Measurements from ENCODE around the gene TSPAN9.
A peak's percentile ranks its signal among the peaks of the same experiment; 100 is the strongest.
"Not testable (repeated sequence)": the region's sequence is repeated elsewhere in the genome, so short reads cannot be mapped to it uniquely, and the experiment has no call there.

The TSPAN9 gene

DNA sequence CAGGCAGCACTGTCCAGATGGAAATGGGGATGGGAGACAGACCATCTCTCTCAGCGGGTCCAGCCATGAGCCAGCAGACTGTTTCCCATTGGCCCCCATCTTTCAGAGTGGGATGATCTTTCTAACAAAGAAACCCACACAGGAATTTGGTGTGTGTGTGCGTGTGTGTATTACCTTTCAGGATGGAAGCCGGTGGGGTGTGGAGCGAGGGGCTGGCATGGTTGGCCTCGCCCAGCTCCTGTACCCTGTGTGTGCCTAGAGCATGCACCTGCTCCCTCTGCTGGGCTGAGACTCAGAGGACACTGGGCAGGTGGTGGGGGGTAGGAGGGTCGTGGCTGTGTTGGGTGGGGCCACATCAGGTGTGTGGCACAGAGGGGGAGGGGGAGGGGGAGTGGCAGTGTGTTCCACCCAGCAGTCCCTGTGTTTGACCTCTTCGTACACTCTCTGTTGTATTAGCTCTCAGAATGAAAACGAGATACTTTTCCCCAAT is 33.0 kb upstream of the TSPAN9 start:
- no peak for DNase-seq

DNA sequence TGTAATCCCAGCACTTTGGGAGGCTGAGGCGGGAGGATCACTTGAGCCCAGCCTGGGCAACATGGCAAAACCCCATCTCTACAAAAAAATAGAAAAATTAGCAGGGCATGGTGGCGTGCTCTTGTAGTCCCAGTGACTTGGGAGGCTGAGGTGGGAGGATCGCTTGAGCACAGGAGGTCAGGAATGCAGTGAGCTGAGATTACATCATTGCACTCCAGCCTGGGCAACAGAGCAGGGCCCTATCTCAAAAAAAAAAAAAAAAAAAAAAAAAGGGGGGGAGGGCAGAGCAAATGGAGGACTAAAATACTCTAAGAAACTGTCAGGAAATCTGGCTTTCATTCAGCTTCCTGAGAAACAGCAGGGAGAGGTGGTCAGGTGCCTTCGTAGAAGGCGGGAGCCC is 31.7 kb upstream of the TSPAN9 start:
- no peak for DNase-seq

DNA sequence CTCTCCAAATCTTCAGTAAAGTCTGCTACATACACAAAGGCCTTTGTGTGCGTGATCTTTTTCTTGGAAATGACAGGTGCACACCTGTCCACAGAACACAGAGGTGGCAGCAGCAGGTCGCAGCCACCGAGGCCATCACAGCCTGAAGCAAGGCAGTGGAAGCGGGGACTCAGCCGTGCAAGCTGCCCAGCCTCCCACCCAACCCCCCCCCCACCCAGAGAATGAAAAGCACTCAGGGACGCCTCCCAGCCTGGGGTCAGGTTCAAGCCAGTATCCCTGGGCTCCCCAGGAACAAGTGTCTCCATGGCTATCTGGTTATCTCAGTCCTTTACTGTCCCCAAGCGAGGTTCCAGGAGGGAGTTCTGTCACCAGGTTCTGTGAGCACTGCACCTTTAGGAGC is 31.2 kb upstream of the TSPAN9 start:
- no peak for DNase-seq

DNA sequence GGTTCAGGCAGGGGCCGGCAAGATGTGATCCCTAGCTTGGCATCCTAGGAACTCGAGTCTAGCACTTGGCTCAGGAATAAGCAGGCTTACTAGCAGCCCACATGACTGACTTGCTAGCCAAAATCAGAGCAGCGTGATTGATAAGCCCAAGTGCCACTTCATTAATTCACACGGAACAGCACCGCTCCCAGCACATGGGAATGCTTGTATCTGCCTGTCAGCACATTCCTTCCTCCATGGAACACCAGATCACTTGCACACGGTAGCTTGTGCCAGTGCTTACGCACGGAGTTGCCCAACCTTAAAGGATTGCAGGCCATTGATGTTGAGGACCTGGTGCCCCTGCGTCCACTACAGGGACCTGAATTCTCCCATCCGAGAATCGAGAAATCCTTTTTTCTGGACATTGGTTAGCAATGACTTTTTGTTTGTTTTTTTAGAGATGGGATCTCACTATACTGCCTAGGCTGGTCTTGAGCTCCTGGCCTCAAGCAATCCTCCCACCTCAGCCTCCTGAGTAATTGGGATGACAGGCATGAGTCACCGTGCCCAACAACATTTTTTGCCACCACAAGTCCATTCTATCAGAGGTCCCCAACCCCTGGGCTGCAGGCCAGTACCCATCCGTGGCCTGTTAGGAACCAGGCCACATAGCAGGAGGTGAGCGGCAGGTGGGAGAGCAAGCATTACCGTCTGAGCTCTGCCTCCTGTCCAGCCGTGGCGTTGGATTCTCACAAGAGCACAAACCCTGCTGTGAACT is 30.6 kb upstream of the TSPAN9 start:
- DNase-seq: no peak

DNA sequence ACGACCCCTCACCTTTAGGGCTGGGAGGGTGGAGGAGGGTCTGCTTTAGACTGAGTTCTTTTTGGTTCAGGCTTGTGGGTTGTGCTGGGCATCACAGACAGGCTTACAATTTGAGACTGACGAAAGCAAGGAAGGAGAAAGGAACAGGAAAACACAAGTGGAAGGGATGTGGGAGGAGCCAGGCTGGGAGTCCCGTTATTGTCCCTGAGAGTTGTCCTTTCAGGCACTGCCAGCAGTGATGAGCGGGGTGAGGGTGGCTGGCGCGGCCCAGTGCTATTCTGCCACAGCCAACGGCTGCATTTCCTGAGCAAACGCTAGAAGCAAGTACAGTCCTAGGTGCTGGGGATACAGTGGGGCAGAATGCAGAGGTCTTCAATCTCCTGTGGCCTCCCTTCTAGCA is 29.2 kb upstream of the TSPAN9 start:
- DNase-seq: no peak

DNA sequence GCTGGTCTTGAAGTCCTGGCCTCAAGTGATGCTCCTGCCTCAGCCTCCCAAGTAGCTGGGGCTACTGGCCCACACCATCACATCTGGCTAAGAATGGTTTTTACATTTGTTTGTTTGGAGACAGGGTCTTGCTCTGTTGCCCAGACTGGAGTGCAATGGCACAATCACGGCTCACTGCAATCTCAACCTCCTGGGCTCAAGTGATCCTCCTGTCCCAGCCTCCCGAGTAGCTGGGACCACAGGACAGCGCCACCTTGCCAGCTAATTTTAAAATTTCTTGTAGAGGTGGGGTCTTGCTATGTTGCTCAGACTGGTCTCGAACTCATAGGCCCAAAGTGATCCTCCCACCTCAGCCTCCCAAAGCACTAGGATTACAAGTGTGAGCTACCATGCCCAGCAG is 28.6 kb upstream of the TSPAN9 start:
- DNase-seq: no peak

DNA sequence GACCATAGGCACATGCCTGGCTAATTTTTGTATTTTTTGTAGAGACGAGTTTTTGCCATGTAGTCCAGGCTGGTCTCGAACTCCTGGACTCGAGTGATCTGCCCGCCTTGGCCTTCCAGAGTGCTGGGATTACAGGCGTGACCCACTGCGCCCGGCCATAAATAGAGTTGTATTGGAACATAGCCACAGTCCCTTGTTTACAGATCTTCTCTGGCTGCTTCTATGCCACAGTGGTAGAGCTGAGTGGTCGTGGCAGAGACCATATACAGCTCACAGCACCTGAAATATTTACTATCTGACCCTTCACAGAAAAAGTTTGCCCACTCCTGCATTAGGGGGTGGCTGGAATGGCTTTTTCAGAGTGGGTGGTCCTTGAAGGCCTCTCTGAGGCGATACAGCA is 28.0 kb upstream of the TSPAN9 start:
- DNase-seq: no peak

DNA sequence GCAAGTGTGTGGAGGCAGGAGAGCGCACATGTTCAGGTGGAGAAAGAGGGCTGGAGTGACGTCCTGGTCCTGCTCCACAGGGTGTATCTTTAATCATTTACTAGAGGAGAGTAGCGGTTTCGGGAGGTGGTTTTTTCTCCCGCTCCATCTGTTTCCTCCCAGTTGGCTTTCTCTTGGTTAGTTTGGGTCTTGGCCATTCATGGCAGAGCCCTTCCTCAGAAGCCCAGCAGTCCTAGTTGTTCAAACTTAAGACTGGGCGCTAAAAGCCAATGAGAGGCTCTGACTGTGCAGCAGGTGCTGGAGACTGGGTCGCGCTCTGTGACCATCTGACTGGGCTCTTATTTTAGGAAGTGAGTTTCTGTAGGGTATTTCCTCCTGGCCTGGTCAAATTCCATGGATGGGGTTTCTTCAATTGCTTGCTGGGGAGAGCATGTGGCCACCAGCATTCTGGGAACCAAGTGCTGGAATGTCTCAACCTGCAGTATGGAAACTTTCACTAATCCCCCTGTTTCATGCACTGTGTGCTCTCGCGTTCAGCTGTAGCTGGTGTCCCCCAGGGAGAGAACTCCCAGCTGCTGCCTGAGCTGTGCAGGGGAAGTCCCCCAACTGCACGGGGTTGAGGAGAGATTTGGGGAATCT is 27.4 kb upstream of the TSPAN9 start:
- DNase-seq: no peak

DNA sequence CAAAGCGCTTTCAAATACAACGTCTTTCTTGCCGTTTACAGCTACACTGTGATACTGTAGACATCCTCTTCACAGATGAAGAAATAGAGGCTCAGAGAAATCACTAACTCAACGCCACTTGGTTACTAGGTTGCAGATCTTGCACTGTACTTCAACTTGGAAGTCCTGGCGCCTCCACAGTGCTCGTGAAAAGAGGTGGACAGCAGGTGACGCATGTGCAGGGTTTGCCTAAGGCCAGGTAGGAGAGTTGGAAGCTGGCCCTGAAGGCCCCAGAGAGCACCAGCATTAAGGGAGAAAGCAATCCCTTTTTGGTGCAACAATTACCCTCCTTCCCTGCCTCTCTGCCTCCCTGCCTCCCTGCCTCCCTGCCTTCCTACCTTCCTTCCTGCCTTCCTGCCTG is 22.8 kb upstream of the TSPAN9 start:
- DNase-seq: no peak

DNA sequence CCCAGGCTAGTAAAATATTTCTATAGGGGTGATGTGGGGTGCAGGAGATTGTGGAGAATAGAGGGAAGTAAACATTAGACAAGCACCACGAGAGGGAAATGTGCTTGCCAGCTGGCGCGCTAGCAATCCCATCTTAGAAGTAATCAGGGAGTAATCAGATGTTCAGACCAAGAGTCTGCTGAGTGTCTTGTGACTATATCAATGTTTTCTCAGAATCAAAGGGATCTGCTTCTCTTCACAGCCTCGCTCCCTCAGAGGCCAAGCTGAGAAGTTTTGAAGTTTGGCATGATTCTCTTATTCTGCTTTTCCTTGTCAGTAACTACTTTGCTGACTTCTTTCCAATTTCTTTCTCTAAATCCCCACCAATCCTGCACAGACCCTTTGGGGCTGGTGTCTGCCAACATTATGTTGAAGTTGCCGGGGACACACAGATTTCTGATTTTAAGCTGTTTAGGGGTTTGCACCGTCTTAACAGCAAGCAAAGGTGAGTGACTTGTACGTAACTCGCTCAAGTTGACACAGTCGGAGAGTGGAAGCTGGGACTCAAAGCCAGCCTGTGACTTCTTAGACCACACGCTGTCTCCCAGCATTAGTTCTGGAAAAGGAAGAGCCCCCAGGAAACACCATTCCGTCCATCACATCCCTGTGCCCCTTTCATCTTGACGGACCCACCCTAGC is 22.0 kb upstream of the TSPAN9 start:
- peak in 1 of 2 experiments; percentile 47 for DNase-seq

DNA sequence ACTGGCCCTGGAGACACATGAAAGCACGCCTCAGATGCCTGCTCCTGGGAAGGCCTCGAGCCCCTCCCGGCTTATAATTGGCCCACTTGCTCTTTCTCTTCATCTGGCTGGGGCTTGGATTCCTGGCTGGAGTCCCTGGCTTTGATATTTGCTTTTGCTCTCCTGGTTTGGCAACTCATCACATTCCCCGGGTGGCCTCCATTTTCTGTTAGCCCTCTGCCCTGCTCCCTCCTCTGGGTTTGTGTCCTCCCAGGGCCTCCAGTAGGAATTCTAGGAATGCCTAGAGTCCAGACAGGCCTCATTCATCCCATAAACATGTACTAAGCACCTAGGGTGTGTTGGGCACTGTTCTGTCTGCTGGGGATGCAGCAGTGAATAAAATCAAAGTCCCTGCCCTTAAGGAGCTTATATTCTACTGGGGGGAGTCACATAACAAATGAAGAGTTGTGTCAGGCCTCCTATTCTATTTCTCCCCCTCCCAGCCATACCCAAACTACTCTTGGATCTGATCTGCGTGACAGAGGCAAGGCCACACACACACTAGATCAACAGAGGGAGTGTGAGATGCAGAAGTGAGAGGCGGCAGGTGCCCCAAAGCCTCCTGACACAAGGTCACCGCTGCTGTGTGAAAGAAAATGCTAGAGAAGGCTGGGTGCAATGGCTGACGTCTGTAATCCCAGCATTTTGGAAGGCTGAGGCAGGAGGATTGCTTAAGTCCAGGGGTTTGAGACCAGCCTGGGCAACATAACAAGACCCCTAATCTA is 21.3 kb upstream of the TSPAN9 start:
- DNase-seq: peak; percentile 37 to 76

DNA sequence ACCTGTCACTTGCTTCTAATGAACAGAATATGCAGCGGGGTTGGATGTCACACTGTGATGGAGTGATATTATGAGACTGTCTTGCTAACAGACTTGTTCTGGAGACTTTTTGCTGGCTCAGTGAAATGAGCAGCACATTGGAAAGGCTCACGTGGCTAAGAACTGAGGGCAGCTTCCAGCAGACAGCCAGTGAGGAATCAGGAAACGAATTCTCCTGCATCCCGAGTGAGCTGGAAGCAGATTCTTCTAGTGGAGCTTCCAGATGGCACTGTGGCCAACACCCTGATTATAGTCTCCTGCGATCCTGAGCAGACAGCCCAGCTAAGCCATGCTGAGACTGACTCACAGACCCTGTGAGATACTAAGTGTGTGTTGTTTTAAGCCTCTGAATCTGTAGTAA is 16.1 kb upstream of the TSPAN9 start:
- peak in 1 of 2 experiments; percentile 24 for DNase-seq

DNA sequence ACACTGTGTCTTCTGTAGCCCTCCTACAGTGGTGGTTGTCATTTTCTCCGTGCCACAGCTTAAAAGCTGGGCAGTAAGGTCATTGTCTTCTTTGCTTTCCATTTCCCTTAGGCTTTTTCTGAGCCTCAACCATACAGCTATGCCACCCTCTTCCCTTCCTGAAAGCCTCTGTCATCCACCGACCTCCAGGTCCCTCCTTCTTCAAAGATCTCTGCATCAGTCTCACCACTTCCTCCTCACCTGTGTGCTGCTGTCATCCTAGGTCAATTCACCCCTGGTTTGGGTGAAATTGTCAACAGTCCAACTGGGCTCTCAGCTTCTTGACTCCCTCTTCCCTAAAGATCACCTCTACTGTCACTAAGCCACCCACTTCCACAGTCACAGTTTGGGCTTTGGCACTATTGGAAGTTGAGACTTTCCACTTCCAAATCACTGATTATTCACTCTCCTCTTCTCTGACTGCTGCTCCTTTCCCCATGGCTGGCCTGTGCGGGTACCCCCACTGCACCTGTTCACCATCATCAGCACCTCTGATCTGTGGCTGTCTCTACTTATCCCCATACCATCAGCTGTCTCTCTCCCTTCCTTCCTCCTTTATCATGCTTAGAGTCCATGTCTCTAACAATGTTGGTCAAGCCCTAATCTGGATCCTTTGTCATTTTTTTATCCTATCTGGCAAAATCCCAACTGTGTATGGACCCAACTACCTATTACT is 15.5 kb upstream of the TSPAN9 start:
- no peak for DNase-seq

DNA sequence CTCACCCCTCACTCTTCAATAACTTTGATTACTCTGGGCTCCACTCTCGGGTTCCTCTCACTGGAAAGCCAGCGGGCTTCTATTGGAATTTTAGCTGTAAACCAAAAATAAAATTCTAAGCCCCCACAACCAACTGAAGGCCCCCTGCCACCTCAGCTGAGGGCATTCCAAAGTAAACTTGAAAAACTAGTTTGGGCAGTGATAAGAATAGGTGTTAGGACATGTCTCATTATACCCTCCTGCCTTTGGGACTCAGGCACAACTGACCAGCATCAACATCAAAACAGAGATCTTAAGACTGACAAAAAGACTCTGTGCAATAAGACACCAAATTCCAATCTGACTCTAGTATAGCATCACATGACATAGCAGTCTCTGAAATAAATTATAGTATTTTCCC is 11.9 kb upstream of the TSPAN9 start:
- no peak for DNase-seq

DNA sequence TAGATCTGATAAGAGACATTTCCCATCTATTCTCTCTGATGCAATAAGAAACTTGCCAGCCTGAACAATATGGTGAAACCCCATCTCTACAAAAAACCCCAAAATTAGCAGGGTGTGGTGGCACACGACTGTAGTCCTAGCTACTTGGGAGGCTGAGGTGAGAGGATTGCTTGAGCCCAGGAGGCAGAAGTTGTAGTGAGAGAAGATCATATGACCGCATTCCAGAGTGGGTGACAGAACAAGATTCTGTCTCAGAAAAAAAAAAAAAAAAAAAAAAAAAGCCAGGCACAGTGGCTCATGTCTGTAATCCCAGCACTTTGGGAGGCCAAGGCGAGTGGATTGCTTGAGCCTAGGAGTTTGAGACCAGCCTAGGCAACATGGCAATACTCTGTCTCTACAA is 11.3 kb upstream of the TSPAN9 start:
- not testable (repeated sequence) for DNase-seq

DNA sequence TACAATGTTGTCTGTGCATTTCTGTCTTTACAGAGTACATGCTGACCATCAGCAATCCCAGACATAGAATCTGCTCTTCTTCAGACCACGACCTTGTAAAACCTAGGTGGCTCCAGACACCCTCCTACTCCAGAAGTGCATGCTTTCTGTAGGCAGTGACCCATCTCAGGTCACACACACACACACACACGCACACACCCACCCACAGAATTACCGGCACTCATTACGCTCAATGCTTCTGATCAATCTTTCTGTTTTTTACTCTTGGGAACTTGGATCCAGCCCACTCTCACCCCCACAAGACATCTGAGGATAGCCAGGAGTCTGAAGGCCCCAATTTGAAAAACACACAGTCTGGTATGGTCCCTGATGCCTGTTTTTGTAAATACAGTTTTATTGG is 7.5 kb upstream of the TSPAN9 start:
- DNase-seq: no peak

DNA sequence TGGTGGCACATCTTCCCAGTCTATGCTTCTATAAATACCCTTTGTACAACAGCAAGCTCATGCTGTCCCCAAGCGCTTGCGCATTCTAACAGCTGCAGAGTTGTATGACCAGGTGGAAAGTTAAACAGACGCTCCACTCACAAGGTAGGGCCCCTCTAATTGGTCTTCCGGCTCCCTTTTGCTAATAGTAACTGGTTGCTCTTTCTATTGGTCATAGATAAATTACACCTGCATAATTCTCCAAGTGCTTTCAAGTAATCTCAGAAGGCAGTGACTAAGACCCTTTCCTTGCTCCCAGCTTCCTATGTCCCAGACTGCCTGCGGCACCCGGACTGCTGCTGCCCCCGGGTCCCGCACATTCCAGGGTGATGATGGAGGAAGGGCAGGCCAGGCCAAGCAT is 6.1 kb upstream of the TSPAN9 start:
- no peak for DNase-seq

DNA sequence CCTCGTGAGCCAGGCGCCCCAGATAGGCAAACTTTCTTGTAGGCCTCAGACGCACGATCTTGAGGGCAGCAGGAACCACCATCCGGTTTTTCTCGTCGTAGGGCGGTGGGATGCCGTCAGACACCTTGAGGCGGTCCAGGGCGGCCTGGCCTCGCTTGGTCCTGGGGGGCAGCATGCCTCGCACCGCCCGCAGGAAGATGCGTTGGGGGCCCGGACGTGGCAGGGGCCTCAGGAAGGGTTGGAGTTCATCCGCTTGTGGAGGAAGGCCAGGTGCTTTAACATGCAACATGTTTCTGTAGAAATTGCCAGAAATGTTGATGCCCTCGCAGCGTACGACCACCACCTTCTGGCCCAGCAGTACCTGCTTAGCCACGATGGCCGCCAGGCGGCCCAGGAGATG is 5.5 kb upstream of the TSPAN9 start:
- no peak for DNase-seq

DNA sequence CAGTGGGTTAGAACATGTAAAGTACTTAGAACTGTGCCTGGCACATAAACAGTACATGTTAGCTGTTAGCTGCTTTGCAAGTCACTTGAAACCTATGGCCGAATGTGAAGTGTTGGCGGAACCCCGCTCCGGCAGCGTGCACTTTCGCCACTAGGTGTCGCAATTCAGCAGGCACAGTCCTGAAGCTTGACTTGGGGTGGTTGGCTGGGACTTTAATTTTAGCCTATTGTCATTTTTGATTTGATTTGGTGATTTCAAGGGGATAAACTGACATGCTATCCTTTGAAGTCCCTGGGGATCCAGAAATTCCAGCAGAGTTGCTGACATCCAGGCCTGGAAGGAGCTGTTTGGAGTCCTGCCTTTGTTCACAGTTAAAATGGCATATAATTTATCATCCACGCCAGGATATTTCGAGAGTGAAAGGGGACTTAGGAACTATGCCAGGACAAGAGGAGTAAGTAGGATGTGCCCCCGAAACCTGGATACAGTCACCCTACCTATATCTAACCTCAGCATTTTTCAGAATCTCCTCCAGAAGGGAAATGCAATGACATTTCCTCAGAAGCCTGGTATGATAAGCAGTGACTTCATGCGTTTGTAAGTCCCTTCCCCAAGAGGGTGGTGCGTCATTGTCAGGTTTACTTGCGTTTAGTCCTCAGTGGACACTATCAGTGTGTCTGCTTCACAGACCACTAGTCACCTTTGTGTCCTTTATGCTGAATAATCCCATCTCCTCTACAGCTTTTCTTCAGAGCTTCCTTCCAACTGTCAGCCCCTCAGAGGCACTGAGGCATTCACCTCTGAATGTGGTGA is 3.5 kb upstream of the TSPAN9 start:
- peak; percentile 83 to 90 for DNase-seq

DNA sequence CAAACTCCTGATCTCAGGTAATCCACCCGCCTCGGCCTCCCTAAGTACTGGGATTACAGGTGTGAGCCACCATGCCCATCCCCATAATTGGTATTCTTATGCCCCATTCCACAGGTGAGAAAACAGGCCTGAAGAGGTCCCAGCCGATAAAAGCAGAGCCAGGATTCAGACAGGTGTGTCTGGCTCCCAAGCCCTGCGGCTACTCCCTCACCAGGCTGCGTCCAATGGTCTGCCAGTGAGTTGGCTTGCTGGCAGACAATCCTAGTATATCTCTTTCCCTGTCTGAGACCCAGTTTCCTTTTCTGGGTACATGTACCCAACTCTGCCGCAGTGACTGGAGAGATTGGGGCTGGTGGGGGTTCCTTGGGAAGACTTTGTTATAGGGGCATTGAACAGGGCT is 1.9 kb upstream of the TSPAN9 start:
- no peak for DNase-seq

DNA sequence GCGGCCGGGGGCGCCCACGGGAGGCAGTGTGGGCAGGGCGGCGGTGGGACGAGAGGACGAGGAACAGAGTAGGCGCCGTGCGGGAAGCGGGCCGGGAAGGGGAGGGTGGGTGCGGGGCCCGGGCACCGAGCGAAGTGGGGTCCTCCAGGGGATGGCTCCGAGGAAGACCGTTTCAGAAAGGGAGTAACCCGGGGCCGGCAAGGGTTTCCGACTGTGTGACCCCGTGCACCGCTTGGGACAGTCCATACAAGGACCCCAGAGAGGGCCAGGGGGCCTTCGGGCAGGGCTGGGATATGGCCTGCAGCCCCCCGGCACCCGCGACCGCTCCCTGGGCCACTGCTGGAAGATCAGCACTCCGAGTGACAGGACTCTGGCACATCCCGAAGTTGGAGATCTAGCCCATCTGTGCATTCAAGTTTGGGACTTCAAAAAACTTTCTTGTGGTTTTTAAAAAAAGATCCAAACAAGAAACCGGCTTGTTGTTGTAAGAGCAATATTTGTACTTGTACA is 448 bp downstream of the TSPAN9 start:
- no peak for DNase-seq
